Mammary epithelial cell (primary cell): ENCODE data around the gene OR2J3.

Source experiments
- EZH2 ChIP-seq: IDR thresholded peaks from 2 replicates; pipeline ENCODE4 v1.6.1; 2012; ENCODE audit warnings: low read length, inconsistent platforms, borderline replicate concordance
- TF ChIP-seq, protein P1 (sequence below), 2 donors: IDR thresholded peaks in 1 of 2; conservative IDR thresholded peaks in 1 of 2; 2 replicates each; pipeline ENCODE4 v1.5.1; 2011 to 2012; ENCODE audit warnings: inconsistent platforms in 2 of 2, low read length in 2 of 2, mild to moderate bottlenecking in 2 of 2, control low read depth in 1 of 2, low read depth in 1 of 2; ENCODE audit not compliant: insufficient read depth in 1 of 2; ENCODE audit errors: extremely low read depth in 1 of 2

DNA sequence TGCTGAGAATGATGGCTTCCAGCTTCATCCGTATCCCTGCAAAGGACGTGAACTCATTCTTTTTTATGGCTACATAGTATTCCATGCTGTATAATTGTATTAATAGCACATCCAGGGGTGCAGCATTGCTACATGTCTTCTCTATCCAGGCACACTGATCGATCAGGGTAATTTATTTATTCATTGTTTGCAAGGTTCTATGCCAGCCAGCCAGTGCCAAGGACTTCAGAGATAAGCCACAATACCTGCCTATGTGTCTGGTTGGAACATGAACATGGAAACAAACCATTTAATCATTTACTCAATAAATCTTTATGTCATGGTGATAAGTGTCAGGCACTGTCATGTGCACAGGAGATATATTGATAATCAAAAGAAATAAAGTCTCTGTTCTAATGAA, 14.9 kb upstream of the OR2J3 start:
- no peak for TF ChIP-seq EZH2
- TF ChIP-seq, protein P1, sequence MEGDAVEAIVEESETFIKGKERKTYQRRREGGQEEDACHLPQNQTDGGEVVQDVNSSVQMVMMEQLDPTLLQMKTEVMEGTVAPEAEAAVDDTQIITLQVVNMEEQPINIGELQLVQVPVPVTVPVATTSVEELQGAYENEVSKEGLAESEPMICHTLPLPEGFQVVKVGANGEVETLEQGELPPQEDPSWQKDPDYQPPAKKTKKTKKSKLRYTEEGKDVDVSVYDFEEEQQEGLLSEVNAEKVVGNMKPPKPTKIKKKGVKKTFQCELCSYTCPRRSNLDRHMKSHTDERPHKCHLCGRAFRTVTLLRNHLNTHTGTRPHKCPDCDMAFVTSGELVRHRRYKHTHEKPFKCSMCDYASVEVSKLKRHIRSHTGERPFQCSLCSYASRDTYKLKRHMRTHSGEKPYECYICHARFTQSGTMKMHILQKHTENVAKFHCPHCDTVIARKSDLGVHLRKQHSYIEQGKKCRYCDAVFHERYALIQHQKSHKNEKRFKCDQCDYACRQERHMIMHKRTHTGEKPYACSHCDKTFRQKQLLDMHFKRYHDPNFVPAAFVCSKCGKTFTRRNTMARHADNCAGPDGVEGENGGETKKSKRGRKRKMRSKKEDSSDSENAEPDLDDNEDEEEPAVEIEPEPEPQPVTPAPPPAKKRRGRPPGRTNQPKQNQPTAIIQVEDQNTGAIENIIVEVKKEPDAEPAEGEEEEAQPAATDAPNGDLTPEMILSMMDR (conservative IDR thresholded peaks at IDR 0.05 in 1 of 2, IDR thresholded peaks at IDR 0.05 in 1 of 2; ENCODE audit: extremely low read depth in 1 of 2, insufficient read depth in 1 of 2, low read depth in 1 of 2, low read length in 2 of 2) = no peak
